Ovary (tissue), 9 donors: ENCODE data around the gene CRY2. TPM values are rescaled to one million over a fixed set of nuclear protein-coding genes. Genes with fewer than 3 reads are reported as not detected.

Experiments used
- DNase-seq, 5 donors: peaks; one replicate each; pipeline ENCODE4 v3.0.0-alpha.2; 2019 to 2020
- H3K27ac ChIP-seq, 2 donors: fragments of 200-600 bp; one replicate each; pipeline versions ENCODE4 v1.5.1 to v1.8.0; 2019 to 2022
- H3K27me3 ChIP-seq: fragments of 200-600 bp; one replicate; pipeline ENCODE4 v1.8.0; 2022
- H3K36me3 ChIP-seq: fragments of 200-600 bp; sonication (generic); one replicate; pipeline ENCODE4 v1.5.1; 2019
- H3K4me1 ChIP-seq: one replicate; pipeline ENCODE4 v1.8.1; 2013; ENCODE audit warnings: mild to moderate bottlenecking, moderate library complexity; ENCODE audit not compliant: insufficient read depth
- H3K4me3 ChIP-seq: fragments of 200-600 bp; sonication (generic); one replicate; pipeline ENCODE4 v1.5.1; 2017
- H3K9me3 ChIP-seq, 2 donors: fragments of 200-600 bp in 1 of 2; sonication (generic) in 1 of 2; one replicate each; pipeline versions ENCODE4 v1.5.1 to v1.8.1; 2013 to 2019; ENCODE audit warnings: mild to moderate bottlenecking in 1 of 2, moderate library complexity in 1 of 2
- EP300 ChIP-seq: sonication (generic); formaldehyde crosslinking; IDR thresholded peaks from one replicate; pipeline ENCODE4 v1.6.1; 2017; ENCODE audit warnings: antibody characterized with exemption
- POLR2A ChIP-seq: fragments of 450-650 bp; IDR thresholded peaks from one replicate; pipeline ENCODE4 v1.6.1; 2017; ENCODE audit warnings: antibody characterized with exemption, mild to moderate bottlenecking, moderate library complexity
- WGBS, 3 donors: extraction: QIAGEN DNeasy Blood & Tissue Kit in 1 of 3; methylation state at CpG; one replicate each; pipeline versions ENCODE4 v1.1.5 to v1.1.7; 2013 to 2017; 5-methylcytosine and 5-hydroxymethylcytosine counted together
- intact Hi-C, 4 donors: fragments of 100-400 bp; cut with DNase I; formaldehyde crosslinking; loops; one replicate each; pipeline versions ENCODE4 v1.11.0 to v1.15.1; 2022 to 2023
- polyA plus RNA-seq, 2 donors: library from polyadenylated mRNA; stranded (reverse); fragments of 200-250 nt in 1 of 2; fragments of 350-450 nt in 1 of 2; fragmentation: Illumina TruSeq in 1 of 2; extraction: RNeasy Lipid Tissue Mini Kit (QIAGEN cat#74804) in 1 of 2; gene quantifications; one replicate each; pipeline ENCODE4 v1.2.3, GENCODE V29; 2013 to 2014
- total RNA-seq, 7 donors: library from RNA; depleted of rRNA in 2 of 7; stranded (reverse); fragments of >200 nt in 2 of 7; fragmentation: NEBNext Ultra II Directional in 3 of 7; extraction: Animal tissue kit (Norgen Biotek cat#: 25700) in 3 of 7; gene quantifications; one replicate each; pipeline versions ENCODE4 v1.1.0 to v1.2.4, GENCODE V29; 2016 to 2023
- TF ChIP-seq, protein P1 (sequence below), 3 donors: fragments of 450-650 bp in 2 of 3; fragments of 200-600 bp in 1 of 3; IDR thresholded peaks; one replicate each; pipeline versions ENCODE4 v1.5.1 to v1.8.0; 2016 to 2022; ENCODE audit warnings: antibody characterized with exemption in 3 of 3, mild to moderate bottlenecking in 1 of 3
- donor health status: DM: no; HTN: no; CAD: no; lungs with moderate emphysema.
- donor health status: DM: no; HTN: no; CAD: no.
- donor health status: Bipolar disorder and iron deficiency.
- donor health status: DM: yes; HTN: yes; CAD: no.
- donor health status: DM: no; HTN: no; CAD: no.
- donor health status: DM: yes; HTN: yes; CAD: no.

CRY2 gene
- total and polyA plus RNA-seq, 9 donors, result 37.2 to 94.2 (median 51.9) TPM

DNA sequence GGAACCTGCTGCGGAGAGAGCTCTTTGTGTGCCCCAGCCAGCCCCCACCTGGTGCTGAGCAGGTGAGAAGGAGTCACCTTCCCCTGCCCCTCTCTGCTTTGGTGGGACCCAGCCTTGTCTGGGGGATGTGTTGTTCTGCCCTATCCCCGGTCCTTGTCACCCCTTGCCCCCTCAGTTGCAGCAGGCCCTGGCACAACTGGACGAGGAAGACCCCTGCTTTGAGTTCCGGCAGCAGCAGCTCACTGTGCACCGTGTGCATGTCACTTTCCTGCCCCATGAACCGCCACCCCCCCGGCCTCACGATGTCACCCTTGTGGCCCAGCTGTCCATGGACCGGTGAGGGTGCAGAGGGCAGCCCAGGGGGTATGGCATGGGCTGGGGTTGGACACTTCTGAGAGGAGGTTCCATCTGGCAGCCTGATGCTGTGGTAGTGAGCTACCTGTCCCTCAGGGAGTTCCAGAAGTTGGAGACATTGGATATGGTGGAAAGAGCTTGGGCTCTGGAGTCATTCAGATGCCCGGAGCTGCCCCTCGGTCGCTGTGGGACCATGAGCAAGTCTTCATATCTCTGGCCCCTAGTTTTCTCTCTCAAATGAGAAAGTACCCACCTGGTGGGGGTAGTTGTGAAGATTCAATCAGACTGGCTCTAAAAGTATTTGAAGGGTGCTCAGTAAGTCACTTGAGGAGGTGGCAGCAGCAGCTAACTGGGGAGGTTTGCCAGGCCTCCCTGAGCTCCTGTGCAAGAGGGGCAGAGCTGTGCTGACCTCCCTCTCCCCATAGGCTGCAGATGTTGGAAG, 79.5 kb downstream of the CRY2 start:
- no peaks in the 10 kb centered on the region for H3K36me3 ChIP-seq
- no peak overlapping the region for H3K4me3 ChIP-seq
- H3K9me3 ChIP-seq, result no peaks in the 10 kb centered on the region
- H3K27me3 ChIP-seq, result no peaks in the 10 kb centered on the region
- TF ChIP-seq, protein P1, sequence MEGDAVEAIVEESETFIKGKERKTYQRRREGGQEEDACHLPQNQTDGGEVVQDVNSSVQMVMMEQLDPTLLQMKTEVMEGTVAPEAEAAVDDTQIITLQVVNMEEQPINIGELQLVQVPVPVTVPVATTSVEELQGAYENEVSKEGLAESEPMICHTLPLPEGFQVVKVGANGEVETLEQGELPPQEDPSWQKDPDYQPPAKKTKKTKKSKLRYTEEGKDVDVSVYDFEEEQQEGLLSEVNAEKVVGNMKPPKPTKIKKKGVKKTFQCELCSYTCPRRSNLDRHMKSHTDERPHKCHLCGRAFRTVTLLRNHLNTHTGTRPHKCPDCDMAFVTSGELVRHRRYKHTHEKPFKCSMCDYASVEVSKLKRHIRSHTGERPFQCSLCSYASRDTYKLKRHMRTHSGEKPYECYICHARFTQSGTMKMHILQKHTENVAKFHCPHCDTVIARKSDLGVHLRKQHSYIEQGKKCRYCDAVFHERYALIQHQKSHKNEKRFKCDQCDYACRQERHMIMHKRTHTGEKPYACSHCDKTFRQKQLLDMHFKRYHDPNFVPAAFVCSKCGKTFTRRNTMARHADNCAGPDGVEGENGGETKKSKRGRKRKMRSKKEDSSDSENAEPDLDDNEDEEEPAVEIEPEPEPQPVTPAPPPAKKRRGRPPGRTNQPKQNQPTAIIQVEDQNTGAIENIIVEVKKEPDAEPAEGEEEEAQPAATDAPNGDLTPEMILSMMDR (IDR thresholded peaks at IDR 0.05), result no peak
- no peak for TF ChIP-seq EP300
- intact Hi-C loops, result no loop called here
- peaks cover 2% of the 10 kb centered on the region for H3K4me1 ChIP-seq
- peak in 2 of 5 donors; percentile 17 to 22 for DNase-seq
- H3K27ac ChIP-seq, result no peak overlapping the region
- 84 to 90% (median 90%) methylated on average over 12 of the region's 12 CpGs for WGBS, 3 donors

DNA sequence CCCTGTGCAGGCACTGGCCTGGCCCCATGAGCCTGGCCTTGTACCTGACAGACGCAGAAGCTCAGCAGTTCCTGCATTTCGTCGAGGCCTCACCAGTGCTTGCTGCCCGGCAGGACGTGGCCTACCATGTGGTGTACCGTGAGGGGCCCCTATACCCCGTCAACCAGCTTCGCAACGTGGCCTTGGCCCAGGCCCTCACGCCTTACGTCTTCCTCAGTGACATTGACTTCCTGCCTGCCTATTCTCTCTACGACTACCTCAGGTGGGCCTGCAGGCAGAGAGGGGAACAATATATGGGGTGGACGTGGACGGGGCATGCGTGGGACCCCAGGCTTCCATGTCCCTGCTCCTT, 80.0 kb downstream of the CRY2 start:
- intact Hi-C loops, result no loop called here
- Histone ChIP-seq H3K4me1 (peaks cover 2% of the 10 kb centered on the region), H3K36me3 (no peaks in the 10 kb centered on the region), H3K4me3 (no peak overlapping the region), H3K27me3 (no peaks in the 10 kb centered on the region), H3K9me3 (no peaks in the 10 kb centered on the region), H3K27ac (no peak overlapping the region)
- TF ChIP-seq, protein P1 (IDR thresholded peaks at IDR 0.05), result no peak
- TF ChIP-seq POLR2A (no peak), EP300 (no peak)
- WGBS, 3 donors, result 71 to 80% (median 74%) methylated on average over 15 of the region's 15 CpGs
- DNase-seq, result peak in 2 of 5 donors; percentile 21

DNA sequence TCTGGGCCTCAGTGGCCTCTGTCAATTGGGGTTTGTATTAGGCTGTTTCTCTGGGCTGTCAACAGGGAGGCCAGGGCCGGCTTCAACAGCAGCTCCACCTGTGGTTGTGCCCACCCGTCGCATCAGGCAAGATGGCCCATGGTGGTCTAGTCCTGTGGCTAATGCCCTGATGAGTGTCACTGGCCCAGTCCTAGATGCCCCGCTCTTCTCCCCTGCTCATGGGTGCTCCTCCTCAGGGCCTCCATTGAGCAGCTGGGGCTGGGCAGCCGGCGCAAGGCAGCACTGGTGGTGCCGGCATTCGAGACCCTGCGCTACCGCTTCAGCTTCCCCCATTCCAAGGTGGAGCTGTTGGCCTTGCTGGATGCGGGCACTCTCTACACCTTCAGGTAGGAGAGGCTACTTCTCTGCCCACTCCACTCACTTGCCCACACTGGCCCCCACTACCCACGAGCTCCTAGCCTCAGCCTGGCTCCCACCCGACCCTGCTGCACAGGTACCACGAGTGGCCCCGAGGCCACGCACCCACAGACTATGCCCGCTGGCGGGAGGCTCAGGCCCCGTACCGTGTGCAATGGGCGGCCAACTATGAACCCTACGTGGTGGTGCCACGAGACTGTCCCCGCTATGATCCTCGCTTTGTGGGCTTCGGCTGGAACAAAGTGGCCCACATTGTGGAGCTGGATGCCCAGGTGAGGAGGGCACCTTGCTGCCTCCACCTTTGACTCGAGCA, 80.6 kb downstream of the CRY2 start:
- H3K27ac ChIP-seq, result no peak overlapping the region
- no peak overlapping the region for H3K4me3 ChIP-seq
- DNase-seq, result peak in 3 of 5 donors; percentile 9 to 25 (median 21)
- intact Hi-C loops, result no loop called here
- H3K27me3 ChIP-seq, result no peaks in the 10 kb centered on the region
- no peaks in the 10 kb centered on the region for H3K9me3 ChIP-seq
- peaks cover 2% of the 10 kb centered on the region for H3K4me1 ChIP-seq
- no peaks in the 10 kb centered on the region for H3K36me3 ChIP-seq
- TF ChIP-seq EP300, result no peak
- TF ChIP-seq POLR2A, result no peak
- TF ChIP-seq, protein P1 (IDR thresholded peaks at IDR 0.05), result no peak
- WGBS, 3 donors, result 89 to 92% (median 91%) methylated on average over 27 of the region's 27 CpGs

DNA sequence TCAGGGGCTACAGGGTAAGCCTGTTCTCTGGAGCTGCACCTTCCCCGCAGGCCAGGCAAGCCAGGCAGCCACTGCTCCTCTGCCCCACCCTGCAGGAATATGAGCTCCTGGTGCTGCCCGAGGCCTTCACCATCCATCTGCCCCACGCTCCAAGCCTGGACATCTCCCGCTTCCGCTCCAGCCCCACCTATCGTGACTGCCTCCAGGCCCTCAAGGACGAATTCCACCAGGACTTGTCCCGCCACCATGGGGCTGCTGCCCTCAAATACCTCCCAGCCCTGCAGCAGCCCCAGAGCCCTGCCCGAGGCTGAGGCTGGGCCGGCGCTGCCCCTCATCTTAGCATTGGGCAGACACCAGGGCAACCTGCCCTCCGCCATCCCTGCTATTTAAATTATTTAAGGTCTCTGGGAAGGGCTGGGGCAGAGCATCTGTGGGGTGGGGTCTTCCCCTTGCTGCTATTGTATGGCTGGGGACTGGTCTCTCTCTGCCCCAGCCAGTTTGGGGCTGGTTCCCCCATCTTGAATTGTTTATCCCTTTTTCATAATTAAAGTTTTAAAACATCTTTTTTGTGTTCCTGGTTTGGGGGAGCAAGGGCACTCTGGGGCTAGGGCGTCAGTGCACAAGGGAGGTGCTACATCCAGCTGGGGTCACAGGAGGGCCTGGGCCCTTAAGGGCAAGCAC, 81.4 kb downstream of the CRY2 start:
- TF ChIP-seq, protein P1 (IDR thresholded peaks at IDR 0.05), result no peak
- no peak for TF ChIP-seq EP300
- no peak for TF ChIP-seq POLR2A
- DNase-seq, result peak in 3 of 5 donors; percentile 14 to 22 (median 16)
- WGBS, 3 donors, result 42 to 62% (median 45%) methylated on average over 13 of the region's 13 CpGs

More for the DNA sequence above, 81.4 kb downstream of the CRY2 start:
- H3K36me3 ChIP-seq, result no peaks in the 10 kb centered on the region
- intact Hi-C loops, result no loop called here
- H3K9me3 ChIP-seq, result no peaks in the 10 kb centered on the region
- no peak overlapping the region for H3K4me3 ChIP-seq
- no peaks in the 10 kb centered on the region for H3K27me3 ChIP-seq
- no peak overlapping the region for H3K27ac ChIP-seq
- H3K4me1 ChIP-seq, result peaks cover 2% of the 10 kb centered on the region
